Hepatocyte (in vitro differentiated cells): Measurements from ENCODE around the gene WDR45. TPM values are rescaled to one million over a fixed set of nuclear protein-coding genes. Genes with fewer than 3 reads are reported as not detected.

Experiments used
- DNase-seq: peaks from one replicate; pipeline ENCODE4 v3.0.0-alpha.2; 2016; ENCODE audit warnings: low spot score
- H2AFZ ChIP-seq: fragments of 200-600 bp; sonication (generic); 2 replicates; pipeline ENCODE4 v1.6.0; 2016; ENCODE audit warnings: antibody characterized with exemption, mild to moderate bottlenecking
- H3K27ac ChIP-seq: fragments of 200-600 bp; sonication (generic); 2 replicates; pipeline ENCODE4 v1.5.1; 2016; ENCODE audit warnings: mild to moderate bottlenecking
- H3K27me3 ChIP-seq: fragments of 200-600 bp; sonication (generic); 2 replicates; pipeline ENCODE4 v1.6.1; 2016
- H3K36me3 ChIP-seq: fragments of 200-600 bp; sonication (generic); replicated peaks from 2 replicates; pipeline ENCODE4 v1.5.1; 2016; ENCODE audit warnings: low read depth; ENCODE audit not compliant: insufficient read depth
- H3K4me1 ChIP-seq: fragments of 200-600 bp; sonication (generic); 2 replicates; pipeline ENCODE4 v1.5.1; 2016; ENCODE audit warnings: mild to moderate bottlenecking, moderate library complexity; ENCODE audit not compliant: insufficient read depth
- H3K4me2 ChIP-seq: fragments of 200-600 bp; sonication (generic); 2 replicates; pipeline ENCODE4 v1.6.0; 2016
- H3K4me3 ChIP-seq: fragments of 200-600 bp; sonication (generic); 2 replicates; pipeline ENCODE4 v1.5.1; 2016; ENCODE audit warnings: mild to moderate bottlenecking
- H3K79me2 ChIP-seq: fragments of 200-600 bp; sonication (generic); 2 replicates; pipeline ENCODE4 v1.6.0; 2017; ENCODE audit warnings: mild to moderate bottlenecking
- H3K9me2 ChIP-seq: fragments of 200-600 bp; sonication (generic); replicated peaks from 2 replicates; pipeline ENCODE4 v1.6.0; 2017; ENCODE audit warnings: mild to moderate bottlenecking; ENCODE audit not compliant: insufficient read depth
- H3K9me3 ChIP-seq: fragments of 200-600 bp; sonication (generic); 2 replicates; pipeline ENCODE4 v1.5.1; 2016; ENCODE audit warnings: low read depth, mild to moderate bottlenecking
- H4K20me1 ChIP-seq: fragments of 200-600 bp; sonication (generic); 2 replicates; pipeline ENCODE4 v1.6.0; 2016; ENCODE audit warnings: mild to moderate bottlenecking; ENCODE audit not compliant: insufficient read depth, poor library complexity, severe bottlenecking
- EZH2 ChIP-seq: fragments of 200-600 bp; sonication (generic); IDR thresholded peaks from 2 replicates; pipeline ENCODE4 v1.6.1; 2016; ENCODE audit warnings: antibody characterized with exemption, mild to moderate bottlenecking, borderline replicate concordance
- EZH2phosphoT487 ChIP-seq: fragments of 200-600 bp; sonication (generic); IDR thresholded peaks from one replicate; pipeline ENCODE4 v1.6.1; 2018; ENCODE audit warnings: antibody characterized with exemption, mild to moderate bottlenecking, low read depth, moderate library complexity; ENCODE audit not compliant: unreplicated experiment, severe bottlenecking
- WGBS: methylation state at CpG from one replicate; pipeline ENCODE4 v1.1.6; 2016; ENCODE audit warnings: low lambda C conversion rate; ENCODE audit errors: missing lambda C conversion rate; 5-methylcytosine and 5-hydroxymethylcytosine counted together
- polyA plus RNA-seq: library from polyadenylated mRNA; unstranded; fragments of >200 nt; fragmentation: Nextera tagmentation; extraction: Ambion mirVana; gene quantifications from 2 replicates; pipeline ENCODE4 v1.2.1, GENCODE V29; 2016
- total RNA-seq: library from RNA; depleted of rRNA; stranded (reverse); fragments of >200 nt; gene quantifications from 2 replicates; pipeline ENCODE4 v1.2.3, GENCODE V29; 2014
- TF ChIP-seq, protein P1 (sequence below): fragments of 200-600 bp; sonication (generic); IDR thresholded peaks from 2 replicates; pipeline ENCODE4 v1.5.1; 2016; ENCODE audit warnings: antibody characterized with exemption, mild to moderate bottlenecking; ENCODE audit not compliant: poor library complexity

WDR45 gene
- total and polyA plus RNA-seq, 2 experiments from 2014 or later = 59.6 to 67.7 TPM

DNA sequence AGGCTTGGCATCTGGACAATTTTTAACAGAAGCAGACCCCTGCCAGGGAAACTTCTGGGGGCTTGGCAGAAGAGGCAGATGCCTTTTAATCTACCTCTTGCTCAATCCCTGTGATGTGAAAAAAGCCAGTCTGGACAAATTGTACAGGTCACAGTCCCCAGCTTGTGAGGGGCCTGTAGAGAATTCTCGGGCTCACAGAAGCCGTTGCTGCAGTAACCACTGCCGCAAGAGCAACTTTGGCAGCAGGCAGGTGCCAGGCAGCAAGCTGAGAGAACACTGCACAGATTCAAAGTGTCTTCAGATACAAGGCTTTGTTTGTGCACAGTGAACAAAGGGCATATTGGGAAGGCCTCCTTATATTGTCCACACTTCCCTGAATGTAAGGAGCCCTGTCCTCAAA is 32.1 kb upstream of the WDR45 start:
- H3K4me2 ChIP-seq = no peak overlapping the region
- no peaks in the 10 kb centered on the region for H3K79me2 ChIP-seq
- H3K27ac ChIP-seq = no peak overlapping the region
- 71% methylated on average over 3 of the region's 3 CpGs for WGBS
- no peak for DNase-seq
- no peaks in the 10 kb centered on the region for H3K36me3 ChIP-seq
- no peaks in the 10 kb centered on the region for H3K9me3 ChIP-seq
- H3K4me1 ChIP-seq = no peaks in the 10 kb centered on the region
- no peak overlapping the region for H2AFZ ChIP-seq
- H3K9me2 ChIP-seq = no peaks in the 10 kb centered on the region
- no peak overlapping the region for H3K4me3 ChIP-seq
- H3K27me3 ChIP-seq = no peaks in the 10 kb centered on the region
- H4K20me1 ChIP-seq = no peaks in the 10 kb centered on the region
- TF ChIP-seq, protein P1, sequence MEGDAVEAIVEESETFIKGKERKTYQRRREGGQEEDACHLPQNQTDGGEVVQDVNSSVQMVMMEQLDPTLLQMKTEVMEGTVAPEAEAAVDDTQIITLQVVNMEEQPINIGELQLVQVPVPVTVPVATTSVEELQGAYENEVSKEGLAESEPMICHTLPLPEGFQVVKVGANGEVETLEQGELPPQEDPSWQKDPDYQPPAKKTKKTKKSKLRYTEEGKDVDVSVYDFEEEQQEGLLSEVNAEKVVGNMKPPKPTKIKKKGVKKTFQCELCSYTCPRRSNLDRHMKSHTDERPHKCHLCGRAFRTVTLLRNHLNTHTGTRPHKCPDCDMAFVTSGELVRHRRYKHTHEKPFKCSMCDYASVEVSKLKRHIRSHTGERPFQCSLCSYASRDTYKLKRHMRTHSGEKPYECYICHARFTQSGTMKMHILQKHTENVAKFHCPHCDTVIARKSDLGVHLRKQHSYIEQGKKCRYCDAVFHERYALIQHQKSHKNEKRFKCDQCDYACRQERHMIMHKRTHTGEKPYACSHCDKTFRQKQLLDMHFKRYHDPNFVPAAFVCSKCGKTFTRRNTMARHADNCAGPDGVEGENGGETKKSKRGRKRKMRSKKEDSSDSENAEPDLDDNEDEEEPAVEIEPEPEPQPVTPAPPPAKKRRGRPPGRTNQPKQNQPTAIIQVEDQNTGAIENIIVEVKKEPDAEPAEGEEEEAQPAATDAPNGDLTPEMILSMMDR = no peak
- no peak for TF ChIP-seq EZH2phosphoT487

DNA sequence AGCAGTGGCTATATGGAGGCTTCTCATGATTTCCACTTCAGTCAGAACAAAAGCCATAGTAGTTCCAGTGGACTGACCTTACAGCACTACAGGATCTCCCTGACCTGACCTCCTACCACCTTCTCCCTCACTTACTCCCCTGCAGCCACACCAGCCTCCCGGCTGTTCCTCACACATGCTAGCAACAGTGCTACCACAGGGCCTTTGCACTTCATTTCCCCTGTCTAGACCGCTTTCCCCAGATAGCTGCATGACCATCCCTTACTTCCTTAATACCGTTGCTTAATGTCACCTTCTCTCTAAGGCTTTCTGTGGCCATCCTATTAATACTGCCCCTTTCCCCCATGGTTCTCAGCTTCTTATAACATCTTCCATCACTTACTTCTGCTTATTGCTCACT is 30.7 kb upstream of the WDR45 start:
- no peak for DNase-seq
- H3K4me1 ChIP-seq = no peaks in the 10 kb centered on the region
- H3K36me3 ChIP-seq = no peaks in the 10 kb centered on the region
- WGBS = 81% methylated on average over 3 of the region's 3 CpGs
- no peak overlapping the region for H3K4me2 ChIP-seq
- H3K79me2 ChIP-seq = no peaks in the 10 kb centered on the region
- no peaks in the 10 kb centered on the region for H3K9me3 ChIP-seq
- no peaks in the 10 kb centered on the region for H4K20me1 ChIP-seq
- H3K9me2 ChIP-seq = no peaks in the 10 kb centered on the region
- TF ChIP-seq EZH2 = no peak
- TF ChIP-seq, protein P1 = no peak
- no peak for TF ChIP-seq EZH2phosphoT487
- H2AFZ ChIP-seq = no peak overlapping the region
- no peak overlapping the region for H3K4me3 ChIP-seq
- H3K27ac ChIP-seq = no peak overlapping the region
- H3K27me3 ChIP-seq = no peaks in the 10 kb centered on the region

DNA sequence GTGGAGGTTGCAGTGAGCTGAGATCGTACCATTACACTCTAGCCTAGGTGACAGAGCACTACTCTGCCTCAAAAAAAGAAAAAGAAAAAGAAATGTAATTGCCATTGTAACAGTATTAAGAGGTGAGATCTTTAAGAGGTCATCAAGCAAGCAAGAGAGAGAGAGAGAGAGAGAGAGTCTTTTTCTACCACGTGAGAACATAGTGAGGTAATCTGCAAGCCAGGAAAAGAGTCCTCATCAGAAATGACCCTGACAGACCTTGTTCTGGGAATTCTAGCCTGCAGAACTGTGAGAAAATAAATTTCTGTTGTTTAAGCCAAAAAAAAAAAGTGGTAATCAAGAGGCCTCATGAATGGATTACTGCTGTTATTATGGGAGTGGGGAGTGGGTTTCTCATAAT is 29.0 kb upstream of the WDR45 start:
- Histone ChIP-seq H4K20me1 (no peaks in the 10 kb centered on the region), H3K27ac (no peak overlapping the region), H3K79me2 (no peaks in the 10 kb centered on the region), H3K4me2 (no peak overlapping the region), H3K4me3 (no peak overlapping the region), H3K9me3 (no peaks in the 10 kb centered on the region), H2AFZ (no peak overlapping the region), H3K4me1 (no peaks in the 10 kb centered on the region), H3K27me3 (no peaks in the 10 kb centered on the region), H3K36me3 (no peaks in the 10 kb centered on the region), H3K9me2 (no peaks in the 10 kb centered on the region)
- TF ChIP-seq, protein P1 = no peak
- TF ChIP-seq EZH2phosphoT487 = no peak
- TF ChIP-seq EZH2 = no peak
- no peak for DNase-seq
- 75% methylated on average over 2 of the region's 2 CpGs for WGBS

DNA sequence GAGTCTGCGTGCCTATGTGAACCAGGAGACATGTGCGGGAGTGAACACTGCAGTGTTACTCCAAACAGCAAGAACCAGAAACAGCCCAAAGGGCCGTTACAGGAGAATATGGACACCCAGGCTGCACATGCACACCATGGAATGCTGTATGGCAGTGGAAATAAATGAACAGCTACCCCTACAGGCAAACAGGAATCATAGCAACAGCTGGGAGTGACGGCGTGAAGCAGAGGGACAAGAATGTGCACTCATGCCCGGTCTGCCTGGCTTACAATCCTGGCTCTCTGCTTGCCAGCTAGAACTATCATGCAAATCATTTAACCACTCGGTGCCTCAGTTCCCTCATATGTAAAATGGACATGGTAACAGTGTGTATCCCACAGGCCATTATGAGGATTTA is 27.2 kb upstream of the WDR45 start:
- H3K4me2 ChIP-seq = no peak overlapping the region
- H3K36me3 ChIP-seq = no peaks in the 10 kb centered on the region
- no peaks in the 10 kb centered on the region for H3K79me2 ChIP-seq
- TF ChIP-seq, protein P1 = peak; percentile 43
- no peak for TF ChIP-seq EZH2
- H3K9me2 ChIP-seq = no peaks in the 10 kb centered on the region
- H3K4me1 ChIP-seq = no peaks in the 10 kb centered on the region
- no peak overlapping the region for H3K4me3 ChIP-seq
- no peak overlapping the region for H3K27ac ChIP-seq
- H3K27me3 ChIP-seq = no peaks in the 10 kb centered on the region
- DNase-seq = peak; percentile 38
- H4K20me1 ChIP-seq = no peaks in the 10 kb centered on the region
- H3K9me3 ChIP-seq = no peaks in the 10 kb centered on the region
- no peak overlapping the region for H2AFZ ChIP-seq
- WGBS = 69% methylated on average over 7 of the region's 7 CpGs
